Osteoblast (primary cell): ENCODE data around the gene ADAM22. TPM values are rescaled to one million over a fixed set of nuclear protein-coding genes. Genes with fewer than 3 reads are reported as not detected.

Experiments used
- DNase-seq: peaks from one replicate; pipeline ENCODE4 v3.0.0; 2011; ENCODE audit warnings: low spot score, mixed read lengths; ENCODE audit not compliant: insufficient read length; ENCODE audit errors: missing footprints
- H2AFZ ChIP-seq: 2 replicates; pipeline ENCODE4 v1.6.0; 2011; ENCODE audit warnings: mild to moderate bottlenecking, low read length
- H3K27ac ChIP-seq: 2 replicates; pipeline ENCODE4 v1.5.1; 2011; ENCODE audit warnings: mild to moderate bottlenecking, low read depth, low read length, moderate library complexity
- H3K27me3 ChIP-seq: 2 replicates; pipeline ENCODE4 v1.6.0; 2012; ENCODE audit warnings: mild to moderate bottlenecking, control low read depth, inconsistent platforms, low read length, moderate library complexity; ENCODE audit not compliant: insufficient read depth
- H3K36me3 ChIP-seq: 2 replicates; pipeline ENCODE4 v1.5.1; 2011; ENCODE audit warnings: mild to moderate bottlenecking, low read length, control low read depth, moderate library complexity; ENCODE audit not compliant: insufficient read depth
- H3K4me1 ChIP-seq: 2 replicates; pipeline ENCODE4 v1.5.1; 2011; ENCODE audit warnings: mild to moderate bottlenecking, low read length, control low read depth, moderate library complexity; ENCODE audit not compliant: insufficient read depth
- H3K4me2 ChIP-seq: 2 replicates; pipeline ENCODE4 v1.6.0; 2011; ENCODE audit warnings: mild to moderate bottlenecking, low read length; ENCODE audit not compliant: insufficient read depth
- H3K4me3 ChIP-seq: fragments of 200-600 bp; sonication (generic); 3 replicates; pipeline ENCODE4 v1.5.1; 2012; ENCODE audit warnings: mild to moderate bottlenecking, low read length, inconsistent platforms; ENCODE audit not compliant: insufficient read depth
- H3K79me2 ChIP-seq: 2 replicates; pipeline ENCODE4 v1.6.0; 2012; ENCODE audit warnings: mild to moderate bottlenecking, low read length, control low read depth, inconsistent platforms; ENCODE audit not compliant: insufficient read depth
- H3K9me3 ChIP-seq: 2 replicates; pipeline ENCODE4 v1.5.1; 2011; ENCODE audit warnings: low read depth, low read length, control low read depth
- H4K20me1 ChIP-seq: 2 replicates; pipeline ENCODE4 v1.6.0; 2012; ENCODE audit warnings: mild to moderate bottlenecking, low read length, control low read depth; ENCODE audit not compliant: insufficient read depth
- CTCF ChIP-seq: IDR thresholded peaks from 2 replicates; pipeline ENCODE4 v1.5.1; 2011; ENCODE audit warnings: mild to moderate bottlenecking, low read depth, low read length, moderate library complexity; ENCODE audit errors: extremely low read depth
- total RNA-seq: library from RNA; depleted of rRNA; stranded (reverse); fragments of >200 nt; gene quantifications from 2 replicates; pipeline ENCODE4 v1.2.3, GENCODE V29; 2012

ADAM22 gene
- total RNA-seq, 1 donor = 0.36 TPM

- H3K4me2 ChIP-seq = no peak overlapping the region
- H3K4me3 ChIP-seq = no peak overlapping the region
- TF ChIP-seq CTCF = no peak
- H3K36me3 ChIP-seq = no peaks in the 10 kb centered on the region
- DNase-seq = no peak
- H3K4me1 ChIP-seq = no peaks in the 10 kb centered on the region
- H3K27me3 ChIP-seq = no peaks in the 10 kb centered on the region
- H2AFZ ChIP-seq = no peak overlapping the region
- H3K27ac ChIP-seq = no peak overlapping the region
- no peaks in the 10 kb centered on the region for H4K20me1 ChIP-seq
- no peaks in the 10 kb centered on the region for H3K79me2 ChIP-seq
- no peaks in the 10 kb centered on the region for H3K9me3 ChIP-seq
Measured at GRCh38 chr7:88101769-88102168, 167.7 kb downstream of the ADAM22 start.

- no peaks in the 10 kb centered on the region for H3K4me1 ChIP-seq
- TF ChIP-seq CTCF = no peak
- H4K20me1 ChIP-seq = no peaks in the 10 kb centered on the region
- DNase-seq = no peak
- H3K36me3 ChIP-seq = no peaks in the 10 kb centered on the region
- H2AFZ ChIP-seq = no peak overlapping the region
- H3K4me3 ChIP-seq = no peak overlapping the region
- H3K9me3 ChIP-seq = no peaks in the 10 kb centered on the region
- H3K27me3 ChIP-seq = no peaks in the 10 kb centered on the region
- H3K79me2 ChIP-seq = no peaks in the 10 kb centered on the region
- H3K4me2 ChIP-seq = no peak overlapping the region
- H3K27ac ChIP-seq = no peak overlapping the region
Measured at GRCh38 chr7:88102675-88103074, 168.6 kb downstream of the ADAM22 start.

- Histone ChIP-seq H4K20me1 (no peaks in the 10 kb centered on the region), H3K27ac (no peak overlapping the region), H2AFZ (no peak overlapping the region), H3K27me3 (no peaks in the 10 kb centered on the region), H3K4me3 (no peak overlapping the region), H3K9me3 (no peaks in the 10 kb centered on the region), H3K4me1 (no peaks in the 10 kb centered on the region), H3K79me2 (no peaks in the 10 kb centered on the region), H3K36me3 (no peaks in the 10 kb centered on the region), H3K4me2 (no peak overlapping the region)
- DNase-seq = no peak
- TF ChIP-seq CTCF = no peak
Measured at GRCh38 chr7:88104732-88105131, 170.7 kb downstream of the ADAM22 start.

- no peaks in the 10 kb centered on the region for H3K79me2 ChIP-seq
- H3K4me1 ChIP-seq = no peaks in the 10 kb centered on the region
- H3K4me2 ChIP-seq = no peak overlapping the region
- H3K36me3 ChIP-seq = no peaks in the 10 kb centered on the region
- no peaks in the 10 kb centered on the region for H3K9me3 ChIP-seq
- H3K27me3 ChIP-seq = no peaks in the 10 kb centered on the region
- H3K4me3 ChIP-seq = no peak overlapping the region
- no peak overlapping the region for H2AFZ ChIP-seq
- no peak overlapping the region for H3K27ac ChIP-seq
- no peak for TF ChIP-seq CTCF
- H4K20me1 ChIP-seq = no peaks in the 10 kb centered on the region
- DNase-seq = no peak
Measured at GRCh38 chr7:88105231-88105630, 171.2 kb downstream of the ADAM22 start.
